Keratinocyte (primary cell): ENCODE measurements around the gene C10orf53. TPM values are rescaled to one million over a fixed set of nuclear protein-coding genes. Genes with fewer than 3 reads are reported as not detected.
"Not testable (repeated sequence)": the region's sequence is repeated elsewhere in the genome, so short reads cannot be mapped to it uniquely, and the experiment has no call there.

Experiments used
- DNase-seq: peaks from one replicate; pipeline ENCODE4 v3.0.0-alpha.2; 2011; ENCODE audit warnings: low read depth, missing footprints, low spot score
- FAIRE-seq: peaks from 2 replicates; lab custom pipeline; 2011; peaks lifted over from hg19 to GRCh38; lab: Jason Lieb, UNC
- H2AFZ ChIP-seq: 2 replicates; pipeline ENCODE4 v1.6.0; 2012; ENCODE audit warnings: low read length, control low read depth, inconsistent platforms; ENCODE audit not compliant: control insufficient read depth
- H3K27ac ChIP-seq: 2 replicates; pipeline ENCODE4 v1.5.1; 2011; ENCODE audit warnings: low read length; ENCODE audit not compliant: control insufficient read depth, insufficient read depth
- H3K27me3 ChIP-seq: 3 replicates; pipeline ENCODE4 v1.6.0; 2011; ENCODE audit warnings: low read length; ENCODE audit not compliant: control insufficient read depth, insufficient read depth; ENCODE audit errors: extremely low read depth
- H3K36me3 ChIP-seq, 2 experiments: 2 replicates in 1 of 2; 3 replicates in 1 of 2; pipeline ENCODE4 v1.5.1; 2011; ENCODE audit warnings: low read length in 2 of 2, mild to moderate bottlenecking in 1 of 2; ENCODE audit not compliant: control insufficient read depth in 2 of 2, insufficient read depth in 2 of 2; ENCODE audit errors: extremely low read depth in 1 of 2
- H3K4me1 ChIP-seq: 3 replicates; pipeline ENCODE4 v1.5.1; 2011; ENCODE audit warnings: low read length; ENCODE audit not compliant: control insufficient read depth, insufficient read depth; ENCODE audit errors: extremely low read depth
- H3K4me2 ChIP-seq: 3 replicates; pipeline ENCODE4 v1.6.0; 2011; ENCODE audit warnings: low read depth, low read length; ENCODE audit not compliant: control insufficient read depth, insufficient read depth; ENCODE audit errors: extremely low read depth
- H3K4me3 ChIP-seq, 3 experiments: fragments of 200-600 bp in 1 of 3; sonication (generic) in 1 of 3; 2 replicates in 2 of 3; 3 replicates in 1 of 3; pipeline ENCODE4 v1.5.1; 2011 to 2016; ENCODE audit warnings: low read length in 3 of 3, mild to moderate bottlenecking in 3 of 3, control low read depth in 2 of 3, inconsistent platforms in 1 of 3, low read depth in 1 of 3, mixed read lengths in 1 of 3, mixed run types in 1 of 3, moderate library complexity in 1 of 3; ENCODE audit not compliant: control insufficient read depth in 2 of 3, insufficient read depth in 2 of 3; ENCODE audit errors: extremely low read depth in 1 of 3
- H3K79me2 ChIP-seq: 2 replicates; pipeline ENCODE4 v1.6.0; 2012; ENCODE audit warnings: low read length; ENCODE audit not compliant: control insufficient read depth, insufficient read depth
- H3K9ac ChIP-seq: 3 replicates; pipeline ENCODE4 v1.6.0; 2011; ENCODE audit warnings: low read length; ENCODE audit not compliant: control insufficient read depth, insufficient read depth; ENCODE audit errors: extremely low read depth
- H3K9me1 ChIP-seq: 3 replicates; pipeline ENCODE4 v1.6.0; 2011; ENCODE audit warnings: low read length; ENCODE audit not compliant: control insufficient read depth, insufficient read depth; ENCODE audit errors: extremely low read depth
- H3K9me3 ChIP-seq: 2 replicates; pipeline ENCODE4 v1.5.1; 2012; ENCODE audit warnings: low read depth, low read length; ENCODE audit not compliant: control insufficient read depth
- H4K20me1 ChIP-seq: 3 replicates; pipeline ENCODE4 v1.6.0; 2011; ENCODE audit warnings: low read length; ENCODE audit not compliant: control insufficient read depth, insufficient read depth; ENCODE audit errors: extremely low read depth
- CTCF ChIP-seq, 3 experiments: IDR thresholded peaks in 1 of 3; conservative IDR thresholded peaks in 1 of 3; optimal IDR thresholded peaks in 1 of 3; 2 replicates in 2 of 3; 3 replicates in 1 of 3; pipeline versions ENCODE3 to v1.5.1; 2011; ENCODE audit warnings: low read length in 3 of 3, mild to moderate bottlenecking in 3 of 3, moderate library complexity in 2 of 3, control low read depth in 1 of 3, inconsistent platforms in 1 of 3; ENCODE audit not compliant: insufficient read depth in 2 of 3; ENCODE audit errors: extremely low read depth in 1 of 3
- EZH2 ChIP-seq: IDR thresholded peaks from one replicate; pipeline ENCODE4 v1.6.1; 2012; ENCODE audit warnings: inconsistent platforms, mild to moderate bottlenecking, low read length, moderate library complexity
- dilution Hi-C: fragments of 300-500 bp; cut with MboI; formaldehyde crosslinking; loops from one replicate; pipeline ENCODE4 v1.7.0; 2020; ENCODE audit warnings: low sequenced_read_pairs; ENCODE audit not compliant: extremely low pct_ligation_motif_present
- polyA plus RNA-seq, 5 experiments: library from polyadenylated mRNA; depleted of rRNA in 3 of 5; stranded (reverse) in 3 of 5; stranded (forward) in 1 of 5; unstranded in 1 of 5; fragments of >200 nt; gene quantifications; 1 replicate in 1 of 5; 2 replicates in 3 of 5; 3 replicates in 1 of 5; pipeline versions ENCODE4 v1.2.1 to v1.2.3, GENCODE V29; 2011 to 2012; ENCODE audit warnings: missing spikeins in 2 of 5, low read depth in 1 of 5, low replicate concordance in 1 of 5

Gene C10orf53
- polyA plus RNA-seq, 1 donor (not counting 4 experiments of a cell fraction or from before 2014, with no cell fraction given) = not detected

DNA sequence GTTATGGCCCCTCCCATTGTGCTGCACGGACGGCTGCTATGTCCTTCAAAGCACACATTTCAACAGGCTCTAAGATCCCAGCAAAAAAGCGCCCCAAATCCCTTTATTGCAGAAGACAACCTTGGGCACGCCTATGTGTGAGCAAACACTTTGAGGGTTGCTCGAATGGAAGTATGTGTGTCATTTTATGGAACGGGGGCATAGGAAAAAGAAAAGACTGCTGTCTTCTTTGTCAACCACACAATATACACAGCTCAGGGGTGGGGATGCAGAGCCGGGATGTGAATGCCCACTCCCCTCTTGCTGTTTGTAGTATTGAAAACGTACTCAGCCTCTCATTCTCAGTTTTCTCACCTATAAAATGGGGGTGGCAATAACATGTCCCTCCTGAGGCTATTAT, 32.0 kb downstream of the C10orf53 start:
- Histone ChIP-seq H3K9ac (no peak overlapping the region), H3K4me1 (no peaks in the 10 kb centered on the region), H3K9me1 (no peaks in the 10 kb centered on the region), H3K79me2 (no peaks in the 10 kb centered on the region), H3K4me2 (no peak overlapping the region), H2AFZ (no peak overlapping the region), H4K20me1 (no peaks in the 10 kb centered on the region), H3K36me3 (no peaks in the 10 kb centered on the region), H3K27me3 (peaks cover 27% of the 10 kb centered on the region), H3K9me3 (no peaks in the 10 kb centered on the region), H3K27ac (no peak overlapping the region), H3K4me3 (no peak overlapping the region)
- TF ChIP-seq CTCF (optimal IDR thresholded peaks at IDR 0.05 in 1 of 3, IDR thresholded peaks at IDR 0.05 in 1 of 3, conservative IDR thresholded peaks at IDR 0.05 in 1 of 3; ENCODE audit: extremely low read depth in 1 of 3, insufficient read depth in 2 of 3, low read length in 3 of 3) (no peak), EZH2 (no peak)
- dilution Hi-C loops = no loop called here
- FAIRE-seq (no peak), DNase-seq (no peak)

DNA sequence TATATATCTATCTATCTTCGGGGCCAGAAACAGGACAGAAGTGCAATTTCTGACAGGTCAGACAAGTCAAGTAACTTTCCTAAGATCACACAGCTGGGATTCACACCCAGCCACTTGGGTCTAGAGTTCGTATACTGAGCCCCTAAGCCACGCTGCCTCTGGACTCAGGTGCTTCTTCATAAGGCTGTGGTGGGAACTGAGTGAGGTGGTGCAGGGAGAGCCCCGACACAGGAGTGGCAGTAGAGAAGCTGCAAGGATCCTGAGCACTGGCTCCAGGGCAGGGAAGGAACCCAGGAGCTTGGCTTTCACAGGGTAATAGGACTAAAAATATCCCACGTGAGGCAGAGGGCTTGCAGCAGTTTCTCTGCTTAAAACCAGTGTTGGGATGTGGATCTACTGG, 33.8 kb downstream of the C10orf53 start:
- H3K4me1 ChIP-seq = no peaks in the 10 kb centered on the region
- H3K9me3 ChIP-seq = no peaks in the 10 kb centered on the region
- H3K36me3 ChIP-seq = no peaks in the 10 kb centered on the region
- no peak for TF ChIP-seq EZH2
- TF ChIP-seq CTCF (optimal IDR thresholded peaks at IDR 0.05 in 1 of 3, IDR thresholded peaks at IDR 0.05 in 1 of 3, conservative IDR thresholded peaks at IDR 0.05 in 1 of 3; ENCODE audit: extremely low read depth in 1 of 3, insufficient read depth in 2 of 3, low read length in 3 of 3) = no peak
- no peaks in the 10 kb centered on the region for H3K9me1 ChIP-seq
- H3K4me2 ChIP-seq = no peak overlapping the region
- H3K9ac ChIP-seq = no peak overlapping the region
- DNase-seq (no peak), FAIRE-seq (no peak)
- H3K27me3 ChIP-seq = peaks cover 24% of the 10 kb centered on the region
- H3K4me3 ChIP-seq = no peak overlapping the region
- no peaks in the 10 kb centered on the region for H4K20me1 ChIP-seq
- no peaks in the 10 kb centered on the region for H3K79me2 ChIP-seq
- H2AFZ ChIP-seq = no peak overlapping the region
- no peak overlapping the region for H3K27ac ChIP-seq
- dilution Hi-C loops = no loop called here

DNA sequence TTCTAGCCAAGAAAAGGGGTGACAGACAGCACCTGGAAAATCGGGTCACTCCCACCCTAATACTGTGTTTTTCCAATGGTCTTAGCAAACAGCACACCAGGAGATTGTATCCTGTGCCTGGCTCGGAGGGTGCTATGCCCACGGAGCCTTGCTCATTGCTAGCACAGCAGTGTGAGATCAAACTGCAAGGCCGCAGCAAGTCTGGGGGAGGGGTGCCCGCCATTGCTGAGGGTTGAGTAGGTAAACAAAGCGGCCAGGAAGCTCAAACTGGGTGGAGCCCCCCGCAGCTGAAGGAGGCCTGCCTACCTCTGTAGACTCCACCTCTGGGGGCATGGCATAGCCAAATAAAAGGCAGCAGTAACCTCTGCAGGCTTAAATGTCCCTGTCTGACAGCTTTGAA, 35.7 kb downstream of the C10orf53 start:
- H3K9ac ChIP-seq, FAIRE-seq, H3K4me3 ChIP-seq, H3K4me2 ChIP-seq, H3K36me3 ChIP-seq, H3K9me1 ChIP-seq, H3K27ac ChIP-seq, H3K9me3 ChIP-seq, dilution Hi-C loops, DNase-seq, H2AFZ ChIP-seq, H3K79me2 ChIP-seq, H4K20me1 ChIP-seq, H3K4me1 ChIP-seq: not testable (repeated sequence)
- peaks cover 16% of the 10 kb centered on the region for H3K27me3 ChIP-seq
